CD4-positive, alpha-beta T cell (primary cell): ENCODE measurements around the gene C1QTNF8. TPM values are rescaled to one million over a fixed set of nuclear protein-coding genes. Genes with fewer than 3 reads are reported as not detected.

Experiments used
- ATAC-seq: fragments of 200-7000 bp; cut with Tn5 transposase; one replicate; pipeline ENCODE4 v1.10.0; 2022; ENCODE audit warnings: mild to moderate bottlenecking; ENCODE audit not compliant: poor library complexity
- CTCF ChIA-PET: fragments of 350-600 bp; sonication (Branson Sonifier 250); formaldehyde crosslinking; loops from one replicate; lab custom pipeline; 2021; ENCODE audit warnings: antibody characterized with exemption, inconsistent platforms; lab: Charles Lee
- POLR2A ChIA-PET: fragments of 350-600 bp; sonication (Branson Sonifier 250); formaldehyde crosslinking; loops from one replicate; lab custom pipeline; 2021; ENCODE audit warnings: antibody characterized with exemption, inconsistent platforms; lab: Charles Lee
- DNase-seq, 14 experiments: peaks; one replicate each; pipeline ENCODE4 v3.0.0-alpha.2; 2013 to 2020; ENCODE audit warnings: mixed read lengths in 2 of 14
- H3K27ac ChIP-seq, 2 donors: one replicate each; pipeline versions ENCODE4 v1.5.1 to v1.7.0; 2013; ENCODE audit warnings: low read length in 2 of 2, low read depth in 1 of 2, mild to moderate bottlenecking in 1 of 2
- H3K27me3 ChIP-seq, 2 experiments: 1 replicate in 1 of 2; 2 replicates in 1 of 2; pipeline versions ENCODE4 v1.6.1 to v1.7.0; 2013; ENCODE audit warnings: low read length in 2 of 2, control low read depth in 1 of 2, mild to moderate bottlenecking in 1 of 2, moderate library complexity in 1 of 2; ENCODE audit not compliant: insufficient read depth in 2 of 2, control insufficient read depth in 1 of 2
- H3K36me3 ChIP-seq: one replicate; pipeline ENCODE4 v1.6.1; 2013; ENCODE audit warnings: low read length, control low read depth; ENCODE audit not compliant: insufficient read depth
- H3K4me1 ChIP-seq: one replicate; pipeline ENCODE4 v1.6.1; 2013; ENCODE audit warnings: low read length, control low read depth; ENCODE audit not compliant: insufficient read depth
- H3K4me3 ChIP-seq: one replicate; pipeline ENCODE4 v1.5.1; 2013; ENCODE audit warnings: mild to moderate bottlenecking, low read length, moderate library complexity
- H3K9me3 ChIP-seq, 2 experiments: 1 replicate in 1 of 2; 2 replicates in 1 of 2; pipeline versions ENCODE4 v1.6.1 to v1.7.0; 2013; ENCODE audit warnings: low read length in 2 of 2, mild to moderate bottlenecking in 2 of 2, control low read depth in 1 of 2, moderate library complexity in 1 of 2; ENCODE audit not compliant: control insufficient read depth in 1 of 2, insufficient read depth in 1 of 2
- H3K27ac Mint-ChIP-seq: one replicate; pipeline ENCODE4 v1.8.0; 2020; ENCODE audit warnings: mixed read lengths
- H3K27me3 Mint-ChIP-seq: one replicate; pipeline ENCODE4 v1.8.0; 2021; ENCODE audit warnings: mixed read lengths
- H3K36me3 Mint-ChIP-seq: one replicate; pipeline ENCODE4 v1.8.0; 2021; ENCODE audit warnings: low read depth, mixed read lengths
- H3K4me1 Mint-ChIP-seq: one replicate; pipeline ENCODE4 v1.8.0; 2021; ENCODE audit warnings: low read depth, mixed read lengths
- H3K4me3 Mint-ChIP-seq: one replicate; pipeline ENCODE4 v1.8.0; 2020; ENCODE audit warnings: mild to moderate bottlenecking, mixed read lengths
- H3K9me3 Mint-ChIP-seq: one replicate; pipeline ENCODE4 v1.8.0; 2020; ENCODE audit warnings: mixed read lengths
- intact Hi-C, 2 experiments: fragments of 100-400 bp; cut with DNase I in 1 of 2; cut with micrococcal nuclease in 1 of 2; formaldehyde crosslinking; loops; one replicate each; pipeline versions ENCODE4 v1.15.1 to v1.9.0; 2023 to 2025; cut with DNase I, micrococcal nuclease
- total RNA-seq, 174 experiments: library from RNA in 2 of 174; stranded (reverse) in 2 of 174; gene quantifications; one replicate each; pipeline ENCODE4 v1.2.3 and lab custom pipeline; 2021 to 2026
- TF ChIP-seq, protein P1 (sequence below): fragments of 200-600 bp; IDR thresholded peaks from one replicate; pipeline ENCODE4 v1.8.0; 2022; ENCODE audit warnings: antibody characterized with exemption, mild to moderate bottlenecking

Gene C1QTNF8
- total RNA-seq, 2 experiments from 2014 or later = not detected

DNA sequence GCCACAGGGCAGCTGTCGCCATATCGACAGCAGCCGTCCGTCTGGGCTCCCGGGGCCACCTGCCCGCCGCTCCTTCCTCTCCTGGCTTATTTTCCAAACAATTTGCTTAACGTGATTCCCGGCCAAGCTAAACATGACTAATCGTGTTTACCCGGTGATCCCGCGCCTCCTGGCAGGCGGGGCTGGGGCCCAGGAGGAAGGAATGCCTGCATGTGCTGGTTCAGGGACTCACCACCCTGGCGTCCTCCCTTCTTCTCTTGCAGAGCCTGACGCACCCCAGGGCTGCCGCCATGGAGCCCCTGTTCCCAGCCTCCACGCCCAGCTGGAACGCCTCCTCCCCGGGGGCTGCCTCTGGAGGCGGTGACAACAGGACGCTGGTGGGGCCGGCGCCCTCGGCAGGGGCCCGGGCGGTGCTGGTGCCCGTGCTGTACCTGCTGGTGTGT, 17.4 kb downstream of the C1QTNF8 start:
- no peak for DNase-seq
- TF ChIP-seq, protein P1, sequence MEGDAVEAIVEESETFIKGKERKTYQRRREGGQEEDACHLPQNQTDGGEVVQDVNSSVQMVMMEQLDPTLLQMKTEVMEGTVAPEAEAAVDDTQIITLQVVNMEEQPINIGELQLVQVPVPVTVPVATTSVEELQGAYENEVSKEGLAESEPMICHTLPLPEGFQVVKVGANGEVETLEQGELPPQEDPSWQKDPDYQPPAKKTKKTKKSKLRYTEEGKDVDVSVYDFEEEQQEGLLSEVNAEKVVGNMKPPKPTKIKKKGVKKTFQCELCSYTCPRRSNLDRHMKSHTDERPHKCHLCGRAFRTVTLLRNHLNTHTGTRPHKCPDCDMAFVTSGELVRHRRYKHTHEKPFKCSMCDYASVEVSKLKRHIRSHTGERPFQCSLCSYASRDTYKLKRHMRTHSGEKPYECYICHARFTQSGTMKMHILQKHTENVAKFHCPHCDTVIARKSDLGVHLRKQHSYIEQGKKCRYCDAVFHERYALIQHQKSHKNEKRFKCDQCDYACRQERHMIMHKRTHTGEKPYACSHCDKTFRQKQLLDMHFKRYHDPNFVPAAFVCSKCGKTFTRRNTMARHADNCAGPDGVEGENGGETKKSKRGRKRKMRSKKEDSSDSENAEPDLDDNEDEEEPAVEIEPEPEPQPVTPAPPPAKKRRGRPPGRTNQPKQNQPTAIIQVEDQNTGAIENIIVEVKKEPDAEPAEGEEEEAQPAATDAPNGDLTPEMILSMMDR = no peak
- Histone ChIP-seq H3K4me1 (no peaks in the 10 kb centered on the region), H3K36me3 (no peaks in the 10 kb centered on the region), H3K27ac (no peak overlapping the region), H3K9me3 (peaks cover 2 to 49% of the 10 kb centered on the region in 2 experiments), H3K27me3 (peaks cover 25 to 38% of the 10 kb centered on the region in 2 experiments), H3K4me3 (no peak overlapping the region)
- peaks cover 17% of the 10 kb centered on the region for H3K27me3 Mint-ChIP-seq
- intact Hi-C loops = no loop called here
- no peaks in the 10 kb centered on the region for H3K9me3 Mint-ChIP-seq
- no peak overlapping the region for H3K4me3 Mint-ChIP-seq
- no peak overlapping the region for H3K27ac Mint-ChIP-seq
- ATAC-seq = no peak
- POLR2A ChIA-PET = no interaction called here
- CTCF ChIA-PET = no interaction called here
- no peaks in the 10 kb centered on the region for H3K36me3 Mint-ChIP-seq
- H3K4me1 Mint-ChIP-seq = no peaks in the 10 kb centered on the region

GRCh38 chr16:1077877-1078578, 18.0 kb downstream of the C1QTNF8 start:
- DNase-seq (no peak), ATAC-seq (no peak)
- Mint-ChIP-seq H3K27me3 (peaks cover 17% of the 10 kb centered on the region), H3K4me3 (no peak overlapping the region), H3K9me3 (no peaks in the 10 kb centered on the region), H3K27ac (no peak overlapping the region), H3K36me3 (no peaks in the 10 kb centered on the region), H3K4me1 (no peaks in the 10 kb centered on the region)
- intact Hi-C loops = no loop called here
- Histone ChIP-seq H3K36me3 (no peaks in the 10 kb centered on the region), H3K4me1 (no peaks in the 10 kb centered on the region), H3K27me3 (peaks cover 24 to 39% of the 10 kb centered on the region in 2 experiments), H3K4me3 (no peak overlapping the region), H3K27ac (no peak overlapping the region), H3K9me3 (peaks cover 0 to 49% of the 10 kb centered on the region in 2 experiments)
- ChIA-PET CTCF (no interaction called here), POLR2A (no interaction called here)
- TF ChIP-seq, protein P1 = no peak

DNA sequence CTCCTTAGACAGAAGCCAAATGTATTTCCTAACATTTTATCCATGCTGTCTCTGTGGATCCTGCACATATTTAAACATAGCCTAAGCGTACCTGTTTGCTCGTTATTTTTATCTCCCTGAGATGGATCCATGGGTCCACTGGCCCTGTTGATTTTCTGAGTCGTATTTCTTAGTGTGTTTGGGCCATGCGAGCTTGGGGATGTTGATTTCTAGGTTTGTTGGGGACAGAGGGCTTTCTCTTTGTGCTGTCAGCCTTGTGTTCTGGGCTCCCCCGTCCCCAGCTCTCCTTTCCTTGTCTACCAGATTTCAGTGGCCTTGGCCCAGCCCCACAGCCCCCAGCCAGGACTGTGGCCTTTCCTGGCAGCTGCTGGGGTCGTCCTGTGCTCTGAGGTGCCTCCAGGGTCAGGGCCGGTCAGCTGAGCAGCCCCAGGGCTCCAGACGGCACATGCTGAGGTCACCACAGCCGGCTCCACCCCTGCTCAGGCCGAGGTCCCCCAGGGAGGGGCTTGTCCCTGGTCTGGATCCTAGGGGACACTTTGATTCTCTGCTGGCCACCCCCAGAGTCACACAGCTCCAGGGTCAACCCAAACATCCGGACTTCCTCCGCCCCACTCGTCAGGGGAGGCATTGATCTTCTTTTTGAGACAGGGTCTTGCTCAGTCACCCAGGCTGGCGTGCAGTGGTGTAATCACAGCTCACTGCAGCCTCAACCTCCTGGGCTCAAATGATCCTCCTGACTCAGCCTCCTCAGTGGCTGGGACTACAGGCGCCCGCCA, 19.1 kb downstream of the C1QTNF8 start:
- no peaks in the 10 kb centered on the region for H3K36me3 Mint-ChIP-seq
- Histone ChIP-seq H3K27me3 (peaks cover 18 to 42% of the 10 kb centered on the region in 2 experiments), H3K9me3 (peaks cover 0 to 40% of the 10 kb centered on the region in 2 experiments), H3K27ac (no peak overlapping the region), H3K36me3 (no peaks in the 10 kb centered on the region), H3K4me3 (no peak overlapping the region), H3K4me1 (no peaks in the 10 kb centered on the region)
- ATAC-seq (no peak), DNase-seq (no peak)
- H3K4me3 Mint-ChIP-seq = no peak overlapping the region
- TF ChIP-seq, protein P1 = no peak
- no peaks in the 10 kb centered on the region for H3K9me3 Mint-ChIP-seq
- intact Hi-C loops = no loop called here
- ChIA-PET CTCF (no interaction called here), POLR2A (no interaction called here)
- no peaks in the 10 kb centered on the region for H3K4me1 Mint-ChIP-seq
- peaks cover 16% of the 10 kb centered on the region for H3K27me3 Mint-ChIP-seq
- no peak overlapping the region for H3K27ac Mint-ChIP-seq
